Activated effector memory CD4-positive, alpha-beta T cell treated with anti-CD3 and anti-CD28 coated beads, Interleukin-2, amount 50 U/mL, for 16 hours (primary cell): ENCODE data around the gene CKB.
A peak's percentile ranks its signal among the peaks of the same experiment; 100 is the strongest.

ENCODE experiments used
- DNase-seq: peaks from one replicate; pipeline ENCODE4 v3.0.0-alpha.2; 2020

The CKB gene

DNA sequence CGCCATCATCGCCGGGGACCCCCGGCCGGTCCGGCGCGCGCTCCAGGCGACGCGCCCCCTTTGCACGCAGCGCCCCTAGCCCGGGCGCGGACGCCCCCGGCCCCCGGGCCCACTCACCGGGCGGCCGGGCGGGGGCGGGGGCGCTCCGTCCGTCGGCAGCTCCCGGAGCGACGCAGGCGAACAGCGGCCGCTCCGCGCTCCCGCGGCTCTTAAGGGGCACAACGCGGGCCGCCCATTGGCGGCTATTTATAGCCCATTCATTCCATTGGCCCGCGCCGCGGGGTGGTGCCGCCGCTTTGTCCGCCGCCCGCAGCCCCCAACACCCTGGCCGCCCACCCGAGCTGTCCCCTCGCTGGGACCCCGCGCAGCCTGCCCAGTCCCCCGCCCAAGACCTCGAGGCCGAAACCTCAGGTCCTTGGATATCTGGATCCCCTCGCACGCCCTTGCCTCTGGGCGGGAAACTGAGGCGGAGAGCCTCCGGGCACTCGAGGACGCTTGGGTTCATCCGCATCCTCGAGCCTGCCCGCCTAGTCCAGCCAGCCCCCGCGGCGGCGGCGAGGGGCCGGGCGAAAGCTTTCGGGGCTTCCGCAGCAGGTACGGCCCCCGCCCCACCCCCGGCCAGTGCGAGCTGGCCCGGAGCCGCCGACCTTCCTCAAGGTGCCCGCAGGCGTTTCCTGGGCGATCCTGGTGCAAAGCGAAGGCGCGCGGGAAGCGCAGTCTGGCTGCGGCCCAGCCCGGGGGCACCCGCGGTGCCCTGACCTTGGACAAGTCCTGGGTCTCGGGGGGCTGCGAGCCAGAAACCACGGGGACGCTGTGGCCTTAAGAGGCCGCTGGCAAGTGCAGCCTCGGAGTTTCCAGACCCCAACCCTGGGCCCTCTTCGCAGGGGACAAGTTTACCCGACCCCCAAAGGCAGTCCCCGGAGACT is at the start of gene CKB:
CKB (minus strand) TSS at position 182 of the 926 bp plus-strand sequence. CDS start 337 bp downstream, outside the sequence.
- DNase-seq, result peak; percentile 75

DNA sequence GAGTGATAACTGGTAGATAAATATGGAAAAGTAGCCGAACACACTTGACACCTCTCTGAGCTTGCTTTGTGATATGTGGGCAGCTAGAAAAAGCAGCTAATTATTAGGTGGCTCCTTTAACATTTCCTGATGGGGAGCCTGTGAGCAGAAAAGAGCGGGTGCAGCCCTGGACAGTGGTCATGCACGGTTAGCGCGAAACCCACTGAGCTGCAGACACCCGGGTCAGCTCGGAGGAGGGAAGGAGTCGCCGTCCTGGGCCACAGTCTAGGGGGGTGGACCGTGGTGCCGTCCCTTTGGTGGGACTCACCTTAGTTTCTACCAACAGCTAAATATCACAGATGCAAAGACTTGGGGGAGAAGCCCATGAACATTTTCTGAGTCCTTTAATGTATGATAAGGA is 46.8 kb upstream of the CKB start:
- DNase-seq, result no peak

DNA sequence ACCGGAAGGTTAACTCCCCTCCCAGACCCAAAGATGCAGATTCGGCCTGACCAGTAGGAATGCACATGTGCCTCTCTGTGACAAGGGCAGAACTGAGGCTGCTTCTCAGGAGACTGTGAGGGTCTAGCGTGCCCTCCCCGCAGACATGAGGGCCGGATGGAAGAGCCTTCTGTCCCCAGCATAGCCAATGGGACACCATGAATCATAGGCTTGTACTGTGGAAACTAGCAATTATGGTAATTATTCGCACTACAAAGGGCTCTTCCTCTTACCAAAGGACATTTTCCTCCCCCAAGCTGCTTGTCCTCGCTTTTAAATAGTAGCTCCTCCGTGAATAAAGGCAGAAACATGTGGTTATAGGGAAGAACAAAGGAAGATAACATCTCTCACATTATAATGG is 46.3 kb upstream of the CKB start:
- no peak for DNase-seq

DNA sequence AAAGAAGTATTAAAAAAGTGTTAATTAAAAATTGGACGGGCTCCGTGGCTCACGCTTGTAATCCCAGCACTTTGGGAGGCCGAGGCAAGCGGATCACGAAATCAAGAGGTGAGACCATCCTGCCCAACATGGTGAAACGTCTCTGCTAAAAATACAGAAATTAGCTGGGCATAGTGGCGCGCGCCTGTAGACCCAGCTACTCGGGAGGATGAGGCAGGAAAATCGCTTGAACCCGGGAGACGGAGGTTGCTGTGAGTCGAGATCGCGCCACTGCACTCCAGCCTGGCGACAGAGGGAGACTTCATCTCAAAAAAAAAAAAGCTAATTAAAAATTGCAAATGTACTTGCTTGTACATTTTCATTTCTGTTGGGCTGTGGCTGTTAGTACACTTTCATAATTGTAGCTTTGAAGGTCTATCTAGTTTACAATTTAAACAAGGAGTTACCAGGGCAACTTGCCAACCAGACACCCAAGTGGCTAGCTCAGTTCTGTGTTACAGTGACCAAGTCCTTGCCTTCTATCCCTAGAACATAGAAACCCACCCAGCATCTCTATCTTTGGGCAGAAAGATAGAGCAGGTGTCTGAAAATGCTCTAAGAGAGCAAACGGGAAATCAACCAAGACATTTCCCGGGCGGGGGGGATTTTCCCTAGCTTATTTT is 41.3 kb upstream of the CKB start:
- no peak for DNase-seq

DNA sequence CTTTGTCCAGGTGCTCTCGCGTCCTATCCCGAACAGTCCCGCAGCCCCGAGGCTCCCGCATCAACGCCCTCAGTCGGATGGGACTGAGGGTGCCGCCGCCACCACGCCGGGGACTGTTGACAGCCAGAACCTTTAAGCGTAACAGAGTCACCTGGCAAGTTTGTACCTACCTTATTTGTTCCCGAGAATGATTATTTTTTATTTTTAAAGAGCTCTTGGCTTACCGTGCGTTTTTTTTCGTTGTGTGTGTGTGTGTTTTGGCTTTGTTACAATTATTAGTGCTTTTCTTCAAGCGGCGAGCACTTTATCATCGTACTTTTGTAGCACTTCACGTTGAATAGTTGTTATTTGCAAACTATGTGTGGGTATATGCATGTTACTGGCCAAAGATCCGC is 40.6 kb upstream of the CKB start:
- DNase-seq, result no peak

DNA sequence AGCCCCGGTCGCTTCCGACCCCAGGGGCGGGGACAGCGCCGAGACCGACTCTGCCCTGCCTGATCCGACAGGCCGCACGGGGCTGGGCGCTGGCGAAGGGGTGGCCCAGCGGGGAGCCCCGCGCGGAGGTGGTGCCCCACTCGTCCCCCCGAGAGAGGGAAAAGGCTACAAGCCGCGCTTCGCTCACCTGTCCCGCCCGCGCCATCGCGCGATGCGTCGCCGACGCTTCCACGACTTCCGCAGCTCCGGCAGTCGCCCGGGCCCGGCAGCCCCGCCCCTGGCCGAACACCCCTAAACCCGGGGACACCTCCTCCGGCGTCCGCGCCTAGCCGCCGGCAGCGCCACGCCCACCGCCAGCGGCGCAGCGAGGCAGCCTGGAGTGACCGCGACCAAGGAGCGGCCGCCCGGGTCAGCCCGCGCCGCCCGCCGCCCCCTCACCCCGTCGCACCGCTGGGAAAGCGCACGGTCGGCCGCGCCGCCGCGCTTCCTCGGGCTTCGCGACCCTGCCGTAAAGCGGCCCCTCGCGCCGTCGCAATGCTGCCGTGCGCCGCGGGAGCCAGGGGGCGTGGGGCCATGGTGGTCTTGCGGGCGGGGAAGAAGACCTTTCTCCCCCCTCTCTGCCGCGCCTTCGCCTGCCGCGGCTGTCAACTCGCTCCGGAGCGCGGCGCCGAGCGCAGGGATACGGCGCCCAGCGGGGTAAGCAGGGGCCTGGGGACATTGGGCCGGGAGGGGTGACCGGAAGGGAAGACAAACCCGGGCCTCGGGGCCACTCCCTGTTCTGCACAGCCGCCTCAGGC is 40.0 kb upstream of the CKB start, which contains the start of the genes BAG5 and COA8:
BAG5 (minus strand) TSS at position 229 of the 797 bp plus-strand sequence. CDS start 1,493 bp downstream, outside the sequence.
COA8 (plus strand) TSS at position 532 of the 797 bp plus-strand sequence; CDS start at position 574, 42 bp downstream.
- DNase-seq, result peak; percentile 95

DNA sequence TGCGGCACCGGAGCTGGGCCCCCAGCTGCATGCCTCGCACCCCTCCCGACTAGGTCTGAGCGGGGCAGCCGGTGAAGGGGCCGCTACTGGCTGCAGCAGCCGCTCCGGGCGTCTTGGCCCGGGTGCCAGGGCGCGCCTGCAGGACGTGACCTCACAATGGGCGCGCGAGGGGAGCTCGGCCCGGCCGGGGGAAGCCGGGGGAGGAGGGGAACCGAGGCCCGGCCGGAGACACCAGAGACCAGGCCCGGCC is 39.5 kb upstream of the CKB start:
- DNase-seq, result no peak

DNA sequence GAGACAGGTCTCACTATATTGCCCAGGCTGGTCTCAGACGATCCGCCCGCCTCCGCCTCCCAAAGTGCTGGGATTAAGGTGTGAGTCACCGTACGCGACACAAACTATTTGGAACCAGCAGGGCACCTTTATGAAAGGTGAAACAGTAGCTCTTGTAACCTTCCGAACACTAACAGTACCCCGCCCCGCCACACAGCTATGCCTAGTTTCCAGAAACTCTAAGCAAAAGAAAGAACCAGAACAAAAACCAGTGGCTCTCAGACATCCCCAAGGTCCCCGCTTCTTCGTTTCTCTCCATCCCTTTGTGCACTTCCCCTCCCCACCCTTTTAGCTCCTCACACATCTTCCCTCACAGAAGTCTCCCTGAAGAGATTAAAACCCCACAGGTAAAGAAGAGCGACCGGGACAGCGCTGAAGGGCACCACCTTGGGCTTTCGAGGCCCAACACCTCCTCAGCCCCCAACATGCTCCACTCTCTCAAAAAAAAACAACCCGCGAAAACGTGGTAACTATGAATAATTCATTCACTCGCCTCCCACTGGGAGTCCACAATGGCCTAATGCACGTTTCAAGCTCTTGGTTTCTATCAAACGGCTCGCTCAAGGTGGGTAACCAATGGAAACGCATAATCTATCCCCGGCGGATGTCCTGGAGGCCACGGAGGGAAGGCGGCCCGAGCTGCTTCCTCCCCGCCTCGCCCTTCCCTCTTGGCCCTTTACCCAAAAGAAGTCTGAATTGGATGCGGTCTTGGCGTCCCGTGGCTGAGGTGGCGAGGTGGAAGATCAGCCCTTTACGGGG is 39.0 kb upstream of the CKB start:
- DNase-seq, result peak; percentile 78

DNA sequence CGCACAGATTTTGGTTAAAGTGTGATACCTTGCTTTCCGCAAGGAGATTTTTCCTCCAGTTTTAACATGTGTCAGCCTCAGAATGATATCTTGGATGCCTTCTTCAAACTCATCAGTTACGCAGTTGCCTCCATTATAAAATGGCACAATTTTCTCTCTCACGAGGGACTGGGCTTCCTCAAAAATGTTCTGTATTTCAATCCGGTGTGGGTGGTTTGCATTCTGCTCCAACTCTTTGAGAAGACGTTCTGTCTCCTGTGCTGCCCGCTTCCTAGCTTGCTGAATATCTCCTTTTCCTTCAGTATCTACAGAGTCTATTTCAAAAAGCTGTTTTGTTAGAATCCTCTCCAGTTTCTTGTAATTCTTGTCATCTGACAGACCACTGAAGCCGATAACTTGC is 38.1 kb upstream of the CKB start:
- no peak for DNase-seq

DNA sequence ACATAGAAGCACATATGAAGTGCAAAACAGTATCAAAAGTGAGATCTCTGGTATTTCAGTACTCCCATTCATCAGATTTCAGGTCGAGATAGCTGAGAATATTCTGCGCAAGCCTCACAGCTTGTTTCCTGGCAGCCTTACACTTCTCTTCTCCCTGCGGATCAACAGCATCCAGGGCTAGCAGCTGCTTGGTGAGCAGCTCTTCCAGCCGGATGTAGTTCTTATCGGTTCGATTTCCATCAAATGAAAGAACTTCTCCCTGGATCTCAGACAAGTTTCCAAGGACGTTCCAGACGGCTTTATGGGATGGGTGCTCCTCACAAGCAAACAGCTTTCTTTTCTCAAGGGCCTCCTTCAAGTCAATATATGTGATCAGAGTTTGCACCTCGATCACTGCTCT is 37.1 kb upstream of the CKB start:
- DNase-seq, result no peak

DNA sequence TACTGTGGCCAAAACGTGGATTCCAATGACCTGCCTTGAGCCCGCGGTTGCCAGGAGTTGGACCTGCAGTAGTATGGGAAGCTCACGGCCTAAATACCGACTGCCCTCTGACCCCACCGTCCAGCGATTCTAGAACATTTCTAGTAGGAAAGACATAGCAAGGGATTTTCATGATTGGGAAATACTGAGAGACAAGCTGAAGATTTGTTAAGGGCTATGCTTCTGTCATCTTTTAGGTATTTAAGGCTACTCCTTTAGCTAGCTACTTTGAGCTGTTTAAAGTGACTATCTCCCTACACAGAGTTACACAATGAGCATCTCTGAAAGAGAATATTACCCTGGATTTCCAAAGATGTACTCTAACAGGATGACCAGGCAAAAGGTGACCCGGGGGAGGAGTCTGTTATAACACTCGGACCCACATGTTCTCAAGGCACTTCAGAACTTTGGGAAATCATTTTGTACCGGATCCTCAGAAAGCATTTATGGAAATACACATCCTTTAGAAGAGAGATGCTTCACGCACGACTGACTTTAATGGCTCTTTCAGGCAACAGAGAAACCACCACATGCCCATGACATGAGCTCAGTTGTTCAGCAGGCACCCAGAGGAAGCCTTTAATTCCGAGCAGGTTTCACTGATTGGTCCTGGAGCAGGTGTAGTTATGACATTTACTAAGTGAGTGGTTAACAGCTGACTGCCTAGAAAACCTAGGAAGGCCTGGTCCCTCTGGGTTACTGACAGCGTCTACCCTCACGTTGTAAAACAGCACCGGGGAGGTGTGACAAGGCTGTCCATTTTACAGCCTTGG is 35.6 kb upstream of the CKB start:
- no peak for DNase-seq

DNA sequence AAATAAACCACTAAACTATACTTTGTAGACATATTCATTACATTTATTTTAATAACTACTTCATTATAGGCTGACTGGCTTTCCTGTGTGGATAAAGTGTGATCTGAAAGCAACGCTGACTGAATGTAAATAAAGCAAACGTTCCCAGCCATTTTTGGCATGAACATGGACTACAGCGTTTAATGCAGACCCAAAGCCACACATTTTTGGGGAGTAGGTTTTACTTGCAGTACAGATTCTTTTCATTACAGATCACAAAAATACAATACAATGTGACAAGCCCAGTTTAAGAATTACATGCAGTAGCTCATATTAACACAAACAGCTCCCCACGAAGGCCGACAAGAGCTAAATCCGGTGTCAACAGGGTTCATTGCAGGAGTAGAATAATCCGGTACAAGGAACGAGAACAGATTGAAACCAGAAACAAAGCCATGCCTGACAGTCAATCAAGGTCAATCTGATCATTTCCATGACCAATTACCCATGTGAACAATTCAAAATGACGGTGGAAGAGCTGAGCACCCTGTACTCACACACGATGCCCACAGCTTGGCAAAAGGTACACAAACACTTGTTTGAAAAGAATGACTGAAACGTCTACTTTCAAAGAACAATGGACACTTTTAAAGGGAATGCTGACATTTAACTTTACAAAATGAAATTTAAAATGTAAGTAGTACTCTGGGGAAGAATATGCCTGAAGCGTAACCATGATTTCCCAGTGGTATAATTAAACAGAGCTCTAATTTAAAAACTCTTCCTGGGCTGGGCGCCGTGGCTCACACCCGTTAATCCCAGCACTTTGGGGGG is 34.5 kb upstream of the CKB start:
- DNase-seq, result no peak

DNA sequence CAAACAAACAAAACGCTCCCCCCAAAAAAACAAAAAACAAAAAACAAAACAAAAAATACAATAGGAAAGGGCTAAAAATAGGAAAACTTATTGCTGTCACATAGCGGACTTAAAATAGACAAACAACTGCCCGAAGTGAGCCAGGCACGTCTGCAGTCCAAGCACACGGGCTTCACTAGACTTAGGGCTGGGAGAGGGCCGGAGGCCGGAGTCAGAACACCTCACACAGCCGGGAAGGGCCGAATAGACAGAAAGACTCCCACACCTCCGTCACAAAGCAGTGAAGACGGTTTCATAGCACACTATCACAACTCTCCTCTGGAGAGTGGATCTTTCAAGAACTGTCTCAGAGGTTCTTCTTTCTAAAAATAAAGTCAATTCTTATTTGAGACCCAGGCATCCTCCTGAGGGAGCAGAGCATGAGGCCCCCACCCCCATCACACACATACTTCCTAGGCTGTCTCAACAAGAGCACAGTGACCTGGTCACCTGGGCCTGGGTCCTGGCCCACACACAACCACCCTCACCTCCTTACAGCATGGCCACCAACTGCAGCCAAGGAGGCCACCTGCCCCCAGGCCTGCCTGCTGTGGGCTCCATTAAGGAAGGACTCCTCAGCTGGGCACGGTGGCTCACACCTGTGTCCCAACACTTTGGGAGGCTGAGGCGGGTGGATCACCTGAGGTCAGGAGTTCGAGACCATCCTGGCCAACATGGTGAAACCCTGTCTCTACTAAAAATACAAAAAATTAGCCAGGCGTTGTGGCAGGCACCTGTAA is 33.1 kb upstream of the CKB start:
- no peak for DNase-seq

DNA sequence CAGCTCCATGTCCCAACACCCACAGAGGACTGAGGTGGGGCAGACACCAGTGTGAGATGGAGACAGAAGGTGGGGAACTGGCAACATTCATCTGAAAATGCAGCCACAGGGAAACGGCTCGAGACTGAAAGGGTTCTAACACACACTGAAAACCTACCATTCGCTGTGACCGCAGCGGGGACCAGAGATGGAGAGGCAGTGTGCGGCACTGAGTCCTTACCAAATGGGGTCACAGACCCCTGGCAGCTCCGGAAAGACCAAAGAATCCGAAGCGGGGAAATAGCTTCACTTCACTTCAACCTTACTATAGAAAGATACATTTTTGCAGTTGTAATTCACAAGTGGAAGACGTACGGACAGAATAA is 30.2 kb upstream of the CKB start:
- no peak for DNase-seq

DNA sequence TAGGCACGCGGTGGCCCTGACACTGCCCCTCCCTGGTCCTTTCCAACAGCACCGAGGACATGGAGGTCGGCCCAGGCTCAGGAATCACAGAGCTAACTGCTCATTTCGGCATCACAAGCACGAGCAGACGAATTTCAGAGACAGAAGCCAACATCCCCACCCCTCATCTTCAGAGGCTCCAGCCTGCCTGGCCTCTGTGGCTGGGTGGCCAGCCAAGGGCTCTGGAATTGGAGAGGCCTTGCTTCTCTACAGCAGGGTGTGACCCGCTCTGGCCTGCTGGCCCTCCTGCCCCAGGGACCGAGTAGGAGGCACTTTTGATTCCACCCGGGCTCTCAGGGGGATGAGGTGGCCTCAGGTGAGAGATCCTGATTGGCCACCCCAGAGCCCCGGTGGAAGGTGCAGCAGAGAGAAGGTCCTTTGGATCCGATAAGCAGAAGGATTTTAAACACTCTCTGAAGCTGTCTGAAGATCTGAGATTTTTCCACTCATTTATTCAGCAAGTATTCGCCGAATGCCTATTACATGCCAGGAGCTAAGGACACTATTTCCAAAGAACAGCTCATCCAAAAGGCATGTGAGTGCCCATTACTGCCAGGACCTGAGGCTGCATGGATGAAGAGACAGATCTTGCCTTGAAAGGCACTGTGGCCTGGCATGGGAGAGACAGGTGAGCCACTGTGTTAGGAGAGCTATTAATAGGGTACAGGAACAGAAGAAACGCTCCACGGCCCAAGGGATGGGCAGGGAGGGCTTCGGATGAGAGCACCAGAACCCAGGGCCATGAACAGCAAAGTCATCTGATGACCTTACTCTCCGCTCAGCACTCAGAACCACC is 29.6 kb upstream of the CKB start:
- DNase-seq, result no peak

DNA sequence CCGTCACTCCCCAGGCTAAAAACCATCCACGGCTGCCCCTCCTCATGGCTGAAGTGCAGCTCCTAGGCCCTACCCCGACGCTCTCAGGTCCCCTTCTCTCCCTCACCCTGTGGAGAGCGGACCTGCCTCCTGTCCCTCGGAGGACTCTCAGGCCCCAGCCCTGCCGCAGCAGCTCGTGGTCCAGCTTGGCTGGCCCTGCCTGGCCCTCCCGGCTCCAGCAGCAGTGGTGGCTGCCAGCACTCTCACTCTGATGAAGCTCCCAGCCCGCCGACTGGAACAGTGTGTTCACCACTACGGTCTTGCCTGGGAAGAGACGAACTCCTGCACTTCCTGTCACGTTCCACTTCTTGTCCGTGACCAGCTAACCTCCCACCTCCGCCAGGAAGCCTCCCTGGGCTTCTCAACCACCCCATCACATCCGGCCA is 28.7 kb upstream of the CKB start:
- DNase-seq, result no peak

DNA sequence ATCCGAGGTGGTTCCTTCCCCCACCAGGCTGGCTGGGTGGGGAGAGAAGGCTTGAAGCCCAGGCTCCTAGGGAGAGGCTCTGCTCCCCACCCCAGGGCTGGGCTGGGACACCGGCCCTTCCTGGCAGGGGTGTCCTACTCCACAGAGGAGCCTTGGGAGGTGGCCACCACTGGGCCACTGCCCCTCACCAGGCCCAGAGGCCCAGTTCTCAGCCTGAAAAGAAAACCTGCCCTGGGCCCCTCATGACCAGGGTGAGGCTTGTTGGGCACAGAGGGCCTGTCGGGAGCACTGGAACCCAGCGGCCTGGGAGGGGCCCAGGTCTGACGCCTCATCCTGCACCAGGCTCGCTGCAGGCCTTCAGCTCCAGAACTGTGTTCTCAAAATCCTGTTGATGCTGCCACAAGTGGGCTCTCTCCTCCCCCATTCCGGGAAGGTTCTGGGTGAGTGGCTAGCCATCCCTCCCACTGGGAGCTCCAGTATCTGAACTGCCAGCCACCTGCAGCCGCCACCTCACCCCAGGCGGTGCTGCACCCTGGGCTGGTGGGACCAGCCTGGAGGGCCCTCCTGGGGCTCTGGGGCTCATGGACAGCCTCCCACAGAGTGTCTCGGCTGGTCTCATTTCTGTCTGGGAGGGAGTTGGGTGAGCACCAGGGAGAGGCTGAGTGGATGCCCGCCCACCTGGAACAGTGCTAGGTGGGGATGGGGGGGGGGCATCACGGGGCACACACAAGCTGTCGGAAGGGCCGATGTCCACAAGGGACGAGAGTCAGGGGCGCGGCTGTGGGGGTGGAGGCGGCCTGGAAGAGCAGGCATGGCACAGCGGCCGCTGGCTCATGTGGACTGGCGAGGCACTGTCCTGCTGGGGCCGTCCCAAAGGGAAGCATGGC is 28.1 kb upstream of the CKB start:
- DNase-seq, result no peak
